ENCODE data around the gene SMIM31.

SMIM31 gene

GRCh38 chr4:164779811-164780216 is 25.9 kb downstream of the SMIM31 start:
- Histone ChIP-seq H3K9me3 (ENCODE audit: control insufficient read depth in 2 of 2, low read length in 2 of 2) (no peaks in the 10 kb centered on the region), H3K4me1 (ENCODE audit: control insufficient read depth in 2 of 2, insufficient read depth in 2 of 2, low read length in 2 of 2) (peaks cover 0 to 10% of the 10 kb centered on the region in 2 donors), H3K27ac (ENCODE audit: low read depth in 2 of 2, low read length in 2 of 2) (no peak overlapping the region), H3K27me3 (ENCODE audit: control insufficient read depth in 2 of 2, insufficient read depth in 2 of 2, low read length in 2 of 2) (no peaks in the 10 kb centered on the region), H3K36me3 (ENCODE audit: control insufficient read depth in 2 of 2, insufficient read depth in 2 of 2, low read length in 2 of 2) (no peaks in the 10 kb centered on the region), H3K9ac (ENCODE audit: low read depth in 1 of 2, low read length in 2 of 2) (no peak overlapping the region), H3K4me3 (ENCODE audit: low read length in 2 of 2) (no peak overlapping the region)

- no peak overlapping the region for H3K9ac ChIP-seq (ENCODE audit: low read depth in 1 of 2, low read length in 2 of 2)
- peaks cover 0 to under 1% of the 10 kb centered on the region in 2 donors for H3K4me1 ChIP-seq (ENCODE audit: control insufficient read depth in 2 of 2, insufficient read depth in 2 of 2, low read length in 2 of 2)
Observed at GRCh38 chr4:164780839-164781238, 26.9 kb downstream of the SMIM31 start.

GRCh38 chr4:164783976-164784375 is 30.0 kb downstream of the SMIM31 start:
- no peak overlapping the region for H3K27ac ChIP-seq (ENCODE audit: low read depth in 2 of 2, low read length in 2 of 2)
- no peaks in the 10 kb centered on the region for H3K27me3 ChIP-seq (ENCODE audit: control insufficient read depth in 2 of 2, insufficient read depth in 2 of 2, low read length in 2 of 2)
- no peak overlapping the region for H3K9ac ChIP-seq (ENCODE audit: low read depth in 1 of 2, low read length in 2 of 2)
- no peak overlapping the region for H3K4me3 ChIP-seq (ENCODE audit: low read length in 2 of 2)
- H3K36me3 ChIP-seq (ENCODE audit: control insufficient read depth in 2 of 2, insufficient read depth in 2 of 2, low read length in 2 of 2): no peaks in the 10 kb centered on the region
- H3K4me1 ChIP-seq (ENCODE audit: control insufficient read depth in 2 of 2, insufficient read depth in 2 of 2, low read length in 2 of 2): no peaks in the 10 kb centered on the region
- no peaks in the 10 kb centered on the region for H3K9me3 ChIP-seq (ENCODE audit: control insufficient read depth in 2 of 2, low read length in 2 of 2)

More at GRCh38 chr4:164780839-164781238, 26.9 kb downstream of the SMIM31 start:
- H3K36me3 ChIP-seq (ENCODE audit: control insufficient read depth in 2 of 2, insufficient read depth in 2 of 2, low read length in 2 of 2): no peaks in the 10 kb centered on the region
- H3K4me3 ChIP-seq (ENCODE audit: low read length in 2 of 2): no peak overlapping the region
- no peak overlapping the region for H3K27ac ChIP-seq (ENCODE audit: low read depth in 2 of 2, low read length in 2 of 2)
- no peaks in the 10 kb centered on the region for H3K27me3 ChIP-seq (ENCODE audit: control insufficient read depth in 2 of 2, insufficient read depth in 2 of 2, low read length in 2 of 2)
- H3K9me3 ChIP-seq (ENCODE audit: control insufficient read depth in 2 of 2, low read length in 2 of 2): no peaks in the 10 kb centered on the region

- Histone ChIP-seq H3K4me1 (ENCODE audit: control insufficient read depth in 2 of 2, insufficient read depth in 2 of 2, low read length in 2 of 2) (no peaks in the 10 kb centered on the region), H3K9me3 (ENCODE audit: control insufficient read depth in 2 of 2, low read length in 2 of 2) (no peaks in the 10 kb centered on the region), H3K4me3 (ENCODE audit: low read length in 2 of 2) (no peak overlapping the region), H3K27ac (ENCODE audit: low read depth in 2 of 2, low read length in 2 of 2) (no peak overlapping the region), H3K9ac (ENCODE audit: low read depth in 1 of 2, low read length in 2 of 2) (no peak overlapping the region), H3K36me3 (ENCODE audit: control insufficient read depth in 2 of 2, insufficient read depth in 2 of 2, low read length in 2 of 2) (no peaks in the 10 kb centered on the region), H3K27me3 (ENCODE audit: control insufficient read depth in 2 of 2, insufficient read depth in 2 of 2, low read length in 2 of 2) (no peaks in the 10 kb centered on the region)
Observed at GRCh38 chr4:164789047-164789446, 35.1 kb downstream of the SMIM31 start.

GRCh38 chr4:164790249-164790648 is 36.3 kb downstream of the SMIM31 start:
- Histone ChIP-seq H3K4me3 (ENCODE audit: low read length in 2 of 2) (no peak overlapping the region), H3K4me1 (ENCODE audit: control insufficient read depth in 2 of 2, insufficient read depth in 2 of 2, low read length in 2 of 2) (no peaks in the 10 kb centered on the region), H3K27ac (ENCODE audit: low read depth in 2 of 2, low read length in 2 of 2) (no peak overlapping the region), H3K9ac (ENCODE audit: low read depth in 1 of 2, low read length in 2 of 2) (no peak overlapping the region), H3K36me3 (ENCODE audit: control insufficient read depth in 2 of 2, insufficient read depth in 2 of 2, low read length in 2 of 2) (no peaks in the 10 kb centered on the region), H3K9me3 (ENCODE audit: control insufficient read depth in 2 of 2, low read length in 2 of 2) (no peaks in the 10 kb centered on the region), H3K27me3 (ENCODE audit: control insufficient read depth in 2 of 2, insufficient read depth in 2 of 2, low read length in 2 of 2) (no peaks in the 10 kb centered on the region)

- no peak overlapping the region for H3K27ac ChIP-seq (ENCODE audit: low read depth in 2 of 2, low read length in 2 of 2)
- no peaks in the 10 kb centered on the region for H3K9me3 ChIP-seq (ENCODE audit: control insufficient read depth in 2 of 2, low read length in 2 of 2)
- H3K4me1 ChIP-seq (ENCODE audit: control insufficient read depth in 2 of 2, insufficient read depth in 2 of 2, low read length in 2 of 2): no peaks in the 10 kb centered on the region
- H3K9ac ChIP-seq (ENCODE audit: low read depth in 1 of 2, low read length in 2 of 2): no peak overlapping the region
- H3K27me3 ChIP-seq (ENCODE audit: control insufficient read depth in 2 of 2, insufficient read depth in 2 of 2, low read length in 2 of 2): no peaks in the 10 kb centered on the region
- no peak overlapping the region for H3K4me3 ChIP-seq (ENCODE audit: low read length in 2 of 2)
- H3K36me3 ChIP-seq (ENCODE audit: control insufficient read depth in 2 of 2, insufficient read depth in 2 of 2, low read length in 2 of 2): no peaks in the 10 kb centered on the region
Observed at GRCh38 chr4:164799410-164799809, 45.5 kb downstream of the SMIM31 start.

GRCh38 chr4:164800786-164801185 is 46.9 kb downstream of the SMIM31 start:
- Histone ChIP-seq H3K36me3 (ENCODE audit: control insufficient read depth in 2 of 2, insufficient read depth in 2 of 2, low read length in 2 of 2) (no peaks in the 10 kb centered on the region), H3K27ac (ENCODE audit: low read depth in 2 of 2, low read length in 2 of 2) (no peak overlapping the region), H3K9me3 (ENCODE audit: control insufficient read depth in 2 of 2, low read length in 2 of 2) (no peaks in the 10 kb centered on the region), H3K9ac (ENCODE audit: low read depth in 1 of 2, low read length in 2 of 2) (no peak overlapping the region), H3K4me1 (ENCODE audit: control insufficient read depth in 2 of 2, insufficient read depth in 2 of 2, low read length in 2 of 2) (no peaks in the 10 kb centered on the region), H3K27me3 (ENCODE audit: control insufficient read depth in 2 of 2, insufficient read depth in 2 of 2, low read length in 2 of 2) (no peaks in the 10 kb centered on the region), H3K4me3 (ENCODE audit: low read length in 2 of 2) (no peak overlapping the region)

- no peaks in the 10 kb centered on the region for H3K9me3 ChIP-seq (ENCODE audit: control insufficient read depth in 2 of 2, low read length in 2 of 2)
- H3K36me3 ChIP-seq (ENCODE audit: control insufficient read depth in 2 of 2, insufficient read depth in 2 of 2, low read length in 2 of 2): no peaks in the 10 kb centered on the region
- no peak overlapping the region for H3K4me3 ChIP-seq (ENCODE audit: low read length in 2 of 2)
- no peak overlapping the region for H3K9ac ChIP-seq (ENCODE audit: low read depth in 1 of 2, low read length in 2 of 2)
- no peaks in the 10 kb centered on the region for H3K4me1 ChIP-seq (ENCODE audit: control insufficient read depth in 2 of 2, insufficient read depth in 2 of 2, low read length in 2 of 2)
- H3K27me3 ChIP-seq (ENCODE audit: control insufficient read depth in 2 of 2, insufficient read depth in 2 of 2, low read length in 2 of 2): no peaks in the 10 kb centered on the region
- H3K27ac ChIP-seq (ENCODE audit: low read depth in 2 of 2, low read length in 2 of 2): no peak overlapping the region
Observed at GRCh38 chr4:164802301-164802901, 48.5 kb downstream of the SMIM31 start.

- Histone ChIP-seq H3K9ac (ENCODE audit: low read depth in 1 of 2, low read length in 2 of 2) (no peak overlapping the region), H3K4me3 (ENCODE audit: low read length in 2 of 2) (no peak overlapping the region), H3K9me3 (ENCODE audit: control insufficient read depth in 2 of 2, low read length in 2 of 2) (no peaks in the 10 kb centered on the region), H3K27me3 (ENCODE audit: control insufficient read depth in 2 of 2, insufficient read depth in 2 of 2, low read length in 2 of 2) (no peaks in the 10 kb centered on the region), H3K36me3 (ENCODE audit: control insufficient read depth in 2 of 2, insufficient read depth in 2 of 2, low read length in 2 of 2) (no peaks in the 10 kb centered on the region), H3K4me1 (ENCODE audit: control insufficient read depth in 2 of 2, insufficient read depth in 2 of 2, low read length in 2 of 2) (no peaks in the 10 kb centered on the region), H3K27ac (ENCODE audit: low read depth in 2 of 2, low read length in 2 of 2) (no peak overlapping the region)
Observed at GRCh38 chr4:164803702-164804101, 49.8 kb downstream of the SMIM31 start.

GRCh38 chr4:164807611-164808010 is 53.7 kb downstream of the SMIM31 start:
- Histone ChIP-seq H3K27ac (ENCODE audit: low read depth in 2 of 2, low read length in 2 of 2) (no peak overlapping the region), H3K4me3 (ENCODE audit: low read length in 2 of 2) (no peak overlapping the region), H3K9ac (ENCODE audit: low read depth in 1 of 2, low read length in 2 of 2) (no peak overlapping the region), H3K36me3 (ENCODE audit: control insufficient read depth in 2 of 2, insufficient read depth in 2 of 2, low read length in 2 of 2) (no peaks in the 10 kb centered on the region), H3K9me3 (ENCODE audit: control insufficient read depth in 2 of 2, low read length in 2 of 2) (no peaks in the 10 kb centered on the region), H3K27me3 (ENCODE audit: control insufficient read depth in 2 of 2, insufficient read depth in 2 of 2, low read length in 2 of 2) (no peaks in the 10 kb centered on the region), H3K4me1 (ENCODE audit: control insufficient read depth in 2 of 2, insufficient read depth in 2 of 2, low read length in 2 of 2) (no peaks in the 10 kb centered on the region)

- Histone ChIP-seq H3K27ac (ENCODE audit: low read depth in 2 of 2, low read length in 2 of 2) (no peak overlapping the region), H3K9me3 (ENCODE audit: control insufficient read depth in 2 of 2, low read length in 2 of 2) (no peaks in the 10 kb centered on the region), H3K27me3 (ENCODE audit: control insufficient read depth in 2 of 2, insufficient read depth in 2 of 2, low read length in 2 of 2) (no peaks in the 10 kb centered on the region), H3K9ac (ENCODE audit: low read depth in 1 of 2, low read length in 2 of 2) (no peak overlapping the region), H3K4me1 (ENCODE audit: control insufficient read depth in 2 of 2, insufficient read depth in 2 of 2, low read length in 2 of 2) (no peaks in the 10 kb centered on the region), H3K36me3 (ENCODE audit: control insufficient read depth in 2 of 2, insufficient read depth in 2 of 2, low read length in 2 of 2) (no peaks in the 10 kb centered on the region), H3K4me3 (ENCODE audit: low read length in 2 of 2) (no peak overlapping the region)
Observed at GRCh38 chr4:164813554-164813953, 59.6 kb downstream of the SMIM31 start.

Data from mucosa of rectum (tissue), 2 donors.